GM12878 (cell line): ENCODE data around the gene SNHG17. TPM values are rescaled to one million over a fixed set of nuclear protein-coding genes. Genes with fewer than 3 reads are reported as not detected.

Experiments
- ATAC-seq: fragments of 200-7000 bp; cut with Tn5 transposase; 3 replicates; pipeline ENCODE4 v1.9.1; 2020; ENCODE audit warnings: mild to moderate bottlenecking, moderate library complexity
- BruUV-seq: library from RNA; stranded (reverse); fragments of 400-500 nt; replicated peaks from 2 replicates; lab custom pipeline; 2021; lab: Mats Ljungman, UMichigan
- CTCF ChIA-PET: fragments of 300-600 bp; sonication (Branson Sonifier 250); formaldehyde crosslinking; extraction: SDS; loops from one replicate; lab custom pipeline; 2021; ENCODE audit warnings: inconsistent platforms; lab: Yijun Ruan, JAX
- POLR2A ChIA-PET: fragments of 350-600 bp; formaldehyde crosslinking; extraction: SDS; loops from one replicate; lab custom pipeline; 2021; ENCODE audit warnings: inconsistent platforms; lab: Charles Lee
- RAD21 ChIA-PET: fragments of 300-600 bp; sonication (Branson Sonifier 250); formaldehyde crosslinking; loops from one replicate; lab custom pipeline; 2023; ENCODE audit warnings: antibody characterized with exemption; ENCODE audit not compliant: unreplicated experiment; lab: Charles Lee
- SMC1A ChIA-PET: fragments of 300-600 bp; sonication (Branson Sonifier 250); formaldehyde crosslinking; loops from one replicate; lab custom pipeline; 2023; ENCODE audit not compliant: unreplicated experiment, uncharacterized antibody; lab: Charles Lee
- DNase-seq: peaks from one replicate; pipeline ENCODE4 v3.0.0-alpha.2; 2011; ENCODE audit warnings: low read depth, low spot score
- FAIRE-seq: peaks from 3 replicates; lab custom pipeline; 2011; peaks lifted over from hg19 to GRCh38; lab: Jason Lieb, UNC
- H2AFZ ChIP-seq: 2 replicates; pipeline ENCODE4 v1.6.0; 2011; ENCODE audit warnings: low read depth, low read length, control low read depth; ENCODE audit not compliant: control insufficient read depth
- H3K27ac ChIP-seq: 2 replicates; pipeline ENCODE4 v1.5.1; 2011; ENCODE audit warnings: control low read depth; ENCODE audit not compliant: control insufficient read depth, insufficient read depth
- H3K27me3 ChIP-seq, 2 experiments: replicated peaks in 1 of 2; 2 replicates each; pipeline versions ENCODE4 v1.6.0 to v1.6.1; 2011; ENCODE audit warnings: low read length in 1 of 2; ENCODE audit not compliant: control insufficient read depth in 2 of 2, insufficient read depth in 2 of 2
- H3K36me3 ChIP-seq, 2 experiments: 2 replicates each; pipeline ENCODE4 v1.5.1; 2011; ENCODE audit warnings: low read length in 1 of 2; ENCODE audit not compliant: control insufficient read depth in 2 of 2, insufficient read depth in 2 of 2
- H3K4me1 ChIP-seq: 2 replicates; pipeline ENCODE4 v1.6.1; 2011; ENCODE audit warnings: mild to moderate bottlenecking, low read length, moderate library complexity, mixed read lengths; ENCODE audit not compliant: control insufficient read depth, insufficient read depth
- H3K4me2 ChIP-seq: 2 replicates; pipeline ENCODE4 v1.6.0; 2011; ENCODE audit warnings: control low read depth; ENCODE audit not compliant: control insufficient read depth, insufficient read depth
- H3K4me3 ChIP-seq: fragments of 200-600 bp; sonication (generic); 2 replicates; pipeline ENCODE4 v1.5.1; 2016
- H3K79me2 ChIP-seq: 2 replicates; pipeline ENCODE4 v1.6.0; 2011; ENCODE audit warnings: low read length; ENCODE audit not compliant: control insufficient read depth, insufficient read depth
- H3K9ac ChIP-seq: 2 replicates; pipeline ENCODE4 v1.8.0; 2011; ENCODE audit warnings: low read length, control low read depth, mixed read lengths; ENCODE audit not compliant: control insufficient read depth, insufficient read depth
- H3K9me3 ChIP-seq: replicated peaks from 3 replicates; pipeline ENCODE4 v1.5.1; 2011; ENCODE audit warnings: mild to moderate bottlenecking, low read length; ENCODE audit not compliant: control insufficient read depth, insufficient read depth
- H4K20me1 ChIP-seq: 2 replicates; pipeline ENCODE4 v1.6.0; 2011; ENCODE audit not compliant: control insufficient read depth, insufficient read depth
- IRF3 ChIP-seq: fragments of 450-650 bp; IDR thresholded peaks from 2 replicates; pipeline ENCODE4 v1.6.1; 2014; ENCODE audit warnings: mild to moderate bottlenecking
- MXI1 ChIP-seq: fragments of 150-350 bp; IDR thresholded peaks from 2 replicates; pipeline ENCODE4 v1.6.1; 2011; ENCODE audit warnings: low read depth, mild to moderate bottlenecking, inconsistent platforms, low read length, improper control_type of control experiment
- POLR2A ChIP-seq: IDR thresholded peaks from 2 replicates; pipeline ENCODE4 v1.6.1; 2011; ENCODE audit warnings: low read depth, mild to moderate bottlenecking, low read length
- WGBS: methylation state at CpG from one replicate; pipeline ENCODE4 v1.1.6; 2016; ENCODE audit warnings: low lambda C conversion rate; ENCODE audit not compliant: insufficient replicate concordance, insufficient coverage; ENCODE audit errors: missing lambda C conversion rate; 5-methylcytosine and 5-hydroxymethylcytosine counted together
- in situ Hi-C: fragments of 300-500 bp; cut with MboI; formaldehyde crosslinking; loops from 9 replicates; pipeline ENCODE4 v1.14.3; 2018; ENCODE audit warnings: mixed read lengths
- intact Hi-C: fragments of 100-400 bp; cut with micrococcal nuclease; formaldehyde crosslinking; loops from one replicate; pipeline ENCODE4 v1.14.2; 2022; ENCODE audit not compliant: unreplicated experiment
- polyA plus RNA-seq, 11 experiments: library from polyadenylated mRNA; depleted of rRNA in 4 of 11; unstranded in 6 of 11; stranded (reverse) in 5 of 11; fragments of >200 nt; fragmentation: Nextera tagmentation in 4 of 11; fragmentation: Illumina TruSeq in 1 of 11; extraction: Ambion mirVana in 4 of 11; extraction: Trizol in 1 of 11; gene quantifications; 1 replicate in 1 of 11; 2 replicates in 10 of 11; pipeline versions ENCODE4 v1.2.1 to v1.2.3, GENCODE V29; 2011 to 2016; ENCODE audit warnings: inconsistent platforms in 2 of 11, missing spikeins in 2 of 11, low read depth in 1 of 11
- total RNA-seq, 4 experiments: library from RNA; depleted of rRNA in 3 of 4; stranded (reverse); fragments of >200 nt in 3 of 4; fragmentation: Illumina TruSeq in 1 of 4; extraction: Trizol in 1 of 4; gene quantifications; 2 replicates each; pipeline versions ENCODE4 v1.2.1 to v1.2.3, GENCODE V29; 2013 to 2021

SNHG17 gene
- total and polyA plus RNA-seq, 10 of the 15 experiments (the other 5 are each of a cell fraction or from before 2014, with no cell fraction given), result 20.8 to 63.0 (median 33.9) TPM

GRCh38 chr20:38434301-38434741 lies 807 bp downstream of the SNHG17 start:
- Histone ChIP-seq H3K9ac (peak overlapping the region; percentile 96), H3K9me3 (no peaks in the 10 kb centered on the region), H3K27me3 (no peaks in the 10 kb centered on the region), H3K4me2 (peak overlapping the region; percentile 87), H3K4me3 (peak overlapping the region; percentile 93), H3K4me1 (peaks cover 7% of the 10 kb centered on the region), H4K20me1 (peaks cover 24% of the 10 kb centered on the region), H3K27ac (peak overlapping the region; percentile 77), H3K36me3 (peaks cover 18 to 29% of the 10 kb centered on the region in 2 experiments)
- no peak for DNase-seq
- ChIA-PET SMC1A (interaction anchor here (1.9 to 3.1 kb wide), 3 partner anchors 10 to 38 kb away, joined by 9 to 27 read pairs (median 11); partner anchors contain the start of gene RALGAPB), RAD21 (interaction anchor here (1.1 kb wide), 1 partner anchor 26 kb away, joined by 3 read pairs; no protein-coding TSS in a partner anchor), CTCF (interaction anchor here (0.7 to 6.1 kb wide), 8 partner anchors 8 to 615 kb away, joined by 3 to 112 read pairs (median 5); partner anchors contain the start of gene RALGAPB)
- WGBS, result 1% methylated on average over 16 of the region's 16 CpGs
- no TSS peak for BruUV-seq
- intact Hi-C loops (no loop called here), in situ Hi-C loops (no loop called here)
- no peak for TF ChIP-seq IRF3
- TF ChIP-seq MXI1, result peak; percentile 49; the same call in 1 of the 2 replicates
- TF ChIP-seq POLR2A, result peak; percentile 44; the same call in 1 of the 2 replicates
- TF ChIP-seq, all 136 proteins: peak for 2
- peak; percentile 63 for ATAC-seq
- Histone ChIP-seq H3K79me2 (peaks cover 53% of the 10 kb centered on the region), H2AFZ (no peak overlapping the region)
- POLR2A ChIA-PET, result interaction anchor here (1.0 to 3.1 kb wide), 4 partner anchors 13 to 39 kb away, joined by 3 to 45 read pairs (median 4); partner anchors contain the start of gene RALGAPB
- peak; percentile 61 for FAIRE-seq
